Stimulated activated CD4-positive, alpha-beta T cell treated with anti-CD3 and anti-CD28 coated beads, Interleukin-15, amount 100 ng/mL, for 48 hours (primary cell): Measurements from ENCODE around the gene FGF3.

Experiments used
- DNase-seq, 2 donors: peaks; one replicate each; pipeline ENCODE4 v3.0.0-alpha.2; 2020; ENCODE audit warnings: low read depth in 2 of 2

Gene FGF3

DNA sequence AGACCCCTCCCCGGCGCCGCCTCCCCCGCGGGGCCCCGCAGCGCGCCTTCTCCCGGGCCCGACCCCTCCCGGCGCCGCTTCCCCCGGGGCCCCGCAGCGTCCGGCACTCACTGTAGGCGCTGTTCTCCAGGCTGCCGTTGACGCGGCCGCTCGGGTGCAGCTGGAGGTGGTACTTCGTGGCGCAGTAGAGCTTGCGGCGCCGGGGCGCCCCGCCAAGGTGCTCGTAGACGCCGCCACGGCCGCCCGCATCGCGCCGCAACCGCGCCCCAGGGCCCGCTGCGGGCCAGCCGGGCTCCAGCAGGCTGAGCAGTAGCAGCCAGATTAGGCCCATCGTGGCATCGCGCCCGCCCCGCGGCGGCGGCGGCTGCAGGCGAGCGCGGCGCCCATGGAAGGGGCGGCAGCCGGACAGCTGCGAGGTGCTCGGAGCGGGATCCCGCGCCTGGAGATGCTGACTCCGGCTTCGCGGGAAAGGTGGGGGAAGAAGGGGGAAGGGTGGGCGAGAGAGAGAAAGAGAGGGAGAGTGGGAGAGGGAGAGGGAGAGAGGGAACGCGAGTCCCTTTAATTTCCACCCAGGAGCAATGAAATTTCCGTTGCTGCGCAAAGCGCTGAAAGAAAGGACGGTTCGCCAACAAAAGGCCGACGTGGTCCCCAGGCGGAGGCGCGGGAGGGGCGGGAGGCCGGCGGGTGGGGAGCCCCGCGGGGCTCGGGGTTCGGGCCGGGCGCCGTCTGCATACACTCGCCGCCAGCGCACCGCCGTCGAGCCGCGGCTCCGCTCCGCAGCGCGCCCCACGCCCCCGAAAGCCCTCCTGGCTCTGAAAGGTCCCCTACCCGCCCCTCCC is at the start of gene FGF3:
Gene FGF3 (minus strand): TSS at position 814 of the 839 bp plus-strand sequence. CDS start 483 bp downstream, at position 331.
- DNase-seq = no peak

DNA sequence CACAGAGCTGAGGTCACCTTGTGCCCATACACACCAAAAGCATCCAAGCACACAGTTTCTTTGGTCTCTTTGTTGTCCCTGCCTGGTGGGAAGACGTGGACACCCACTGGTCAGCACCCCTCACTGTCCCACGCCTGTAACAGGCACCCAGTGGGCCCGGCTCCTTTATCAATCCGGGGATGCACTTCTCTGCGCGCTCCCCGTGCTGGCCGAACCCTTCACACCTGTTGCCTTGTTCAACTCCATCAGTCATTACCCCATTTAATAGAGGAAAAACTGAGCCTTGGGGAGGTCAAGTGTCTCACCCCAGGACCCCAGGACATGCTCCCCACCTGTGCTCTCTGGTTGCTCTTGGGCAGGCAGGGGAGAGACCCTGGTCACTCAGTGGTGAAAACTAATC is 49.7 kb upstream of the FGF3 start:
- no peak for DNase-seq

GRCh38 chr11:69868006-69868810 is 49.0 kb upstream of the FGF3 start:
- no peak for DNase-seq

- DNase-seq = no peak
These were observed 48.1 kb upstream of the FGF3 start for GRCh38 chr11:69867076-69868005.

GRCh38 chr11:69866648-69867047 is 47.4 kb upstream of the FGF3 start:
- no peak for DNase-seq

DNA sequence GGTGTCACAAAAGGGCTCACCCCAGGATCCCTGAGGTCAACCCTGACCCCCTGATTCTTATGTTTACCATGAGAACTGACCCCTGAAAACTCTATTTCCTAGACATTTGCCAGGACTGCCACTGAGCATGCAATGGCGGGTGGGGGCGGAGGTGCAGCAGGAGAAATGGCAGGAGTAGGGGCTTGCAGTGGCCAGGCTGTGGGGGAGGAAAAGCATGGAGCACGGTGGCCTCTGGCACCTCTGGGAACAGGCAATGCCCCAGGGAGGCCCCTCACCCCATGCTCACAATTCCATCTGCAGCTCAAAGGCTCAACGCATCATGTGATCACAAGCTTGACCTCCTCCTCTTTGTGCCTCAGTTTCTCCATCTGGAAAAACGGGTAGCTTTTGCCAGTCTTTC is 46.5 kb upstream of the FGF3 start:
- DNase-seq = no peak

DNA sequence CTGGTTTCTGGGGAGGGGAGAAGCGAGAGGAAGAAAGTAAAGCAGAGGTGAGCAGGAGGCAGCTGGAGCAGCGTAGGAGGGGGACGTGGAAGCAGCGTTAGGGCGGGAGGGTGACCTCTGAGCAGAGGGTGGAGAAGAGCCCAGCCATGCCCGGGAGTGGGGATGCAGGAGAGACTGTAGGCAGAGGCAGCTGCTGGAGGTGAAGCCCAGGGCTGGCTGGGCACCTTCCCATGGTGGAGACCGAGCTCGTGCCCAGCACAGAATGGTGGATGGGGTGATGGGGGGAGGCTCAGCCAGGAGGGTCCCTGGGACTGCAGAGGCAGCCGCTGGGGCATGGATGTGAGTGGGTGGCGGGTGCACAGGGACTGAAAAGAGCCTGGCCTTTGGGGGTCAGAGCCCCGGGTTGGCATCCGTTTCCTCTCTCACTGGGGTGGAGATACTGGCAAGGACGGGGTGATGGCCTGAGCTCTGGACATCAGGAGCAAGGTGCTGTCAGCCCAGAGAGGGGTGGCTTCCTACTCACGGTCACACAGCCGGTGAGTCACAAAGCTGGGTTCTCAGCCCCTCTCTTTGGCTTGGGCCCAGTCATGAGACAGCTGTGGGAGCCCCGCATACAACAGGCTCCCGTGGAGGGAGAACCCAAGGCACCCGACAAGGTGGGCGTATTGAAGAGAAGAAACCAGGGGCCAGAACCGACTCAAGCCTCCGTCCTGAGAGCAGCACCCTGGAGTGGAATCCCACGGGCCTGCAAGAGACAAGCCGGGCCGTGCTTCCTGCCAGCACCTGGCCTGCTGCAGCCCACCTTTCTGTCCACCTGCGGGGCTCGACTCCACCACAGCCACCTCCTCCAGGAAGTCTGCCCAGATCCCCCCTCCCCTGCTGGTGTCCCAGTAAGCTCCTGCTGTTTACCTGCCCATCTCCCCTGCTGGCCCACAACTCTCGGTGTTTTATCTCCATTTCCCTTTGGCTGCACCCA is 45.8 kb upstream of the FGF3 start:
- no peak for DNase-seq

- no peak for DNase-seq
These were observed 44.5 kb upstream of the FGF3 start for GRCh38 chr11:69863544-69864200.

DNA sequence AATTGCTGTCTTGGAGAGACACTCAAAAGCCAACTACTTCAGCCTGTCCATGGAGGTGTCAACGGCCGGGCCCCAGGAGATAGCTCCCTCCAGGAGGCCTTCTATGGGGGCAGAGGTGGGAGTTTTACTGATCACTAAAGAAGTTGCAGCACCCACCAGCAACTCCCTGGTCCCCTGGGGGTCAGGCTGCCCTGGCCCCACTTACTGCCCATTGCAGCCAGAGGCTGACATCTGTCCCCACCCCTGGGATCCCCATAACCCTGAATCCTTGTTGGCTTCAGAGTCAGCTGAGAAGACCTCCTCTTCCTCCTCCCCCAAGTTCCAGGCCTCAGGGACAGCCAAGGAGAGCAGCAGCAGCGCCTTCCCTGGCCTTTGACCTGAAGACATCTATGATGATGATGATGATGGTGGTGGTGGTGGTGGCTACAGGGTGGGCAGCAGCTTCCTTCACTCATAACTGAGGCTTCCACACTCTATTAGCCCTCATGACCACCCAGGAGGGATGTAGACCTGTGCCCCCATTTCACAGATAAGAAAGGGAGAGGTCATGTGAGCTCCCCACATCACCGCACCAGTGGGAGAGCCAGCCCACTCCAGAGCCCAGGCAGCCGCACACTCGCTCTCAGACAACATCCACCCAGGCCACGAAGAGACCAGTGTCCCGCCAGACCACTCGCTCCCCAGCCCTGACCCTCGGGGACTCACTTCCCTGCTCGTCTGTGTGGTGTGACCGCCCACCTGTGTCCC is 43.8 kb upstream of the FGF3 start:
- DNase-seq = no peak

DNA sequence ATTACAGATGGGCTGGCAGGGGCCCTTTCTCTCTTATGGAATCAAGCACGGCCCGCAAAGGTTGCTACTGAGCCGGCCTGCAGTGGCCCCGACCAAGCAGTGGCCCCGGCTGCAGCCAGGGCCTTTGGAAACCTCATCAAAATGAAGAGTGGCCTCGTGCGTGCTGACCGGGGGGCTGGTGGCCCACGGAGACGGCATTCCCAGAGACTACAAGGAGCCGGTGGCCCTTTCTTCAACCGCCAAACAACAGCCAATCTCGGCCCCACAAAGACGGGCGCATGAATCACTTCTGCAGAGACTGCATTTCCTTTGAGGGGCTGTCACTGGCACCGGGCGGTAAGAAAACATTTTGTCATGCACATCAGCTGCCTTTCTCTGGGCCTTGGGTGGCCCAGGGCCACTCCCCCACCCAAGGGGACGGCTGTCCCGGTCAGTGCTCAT is 43.1 kb upstream of the FGF3 start:
- no peak for DNase-seq

DNA sequence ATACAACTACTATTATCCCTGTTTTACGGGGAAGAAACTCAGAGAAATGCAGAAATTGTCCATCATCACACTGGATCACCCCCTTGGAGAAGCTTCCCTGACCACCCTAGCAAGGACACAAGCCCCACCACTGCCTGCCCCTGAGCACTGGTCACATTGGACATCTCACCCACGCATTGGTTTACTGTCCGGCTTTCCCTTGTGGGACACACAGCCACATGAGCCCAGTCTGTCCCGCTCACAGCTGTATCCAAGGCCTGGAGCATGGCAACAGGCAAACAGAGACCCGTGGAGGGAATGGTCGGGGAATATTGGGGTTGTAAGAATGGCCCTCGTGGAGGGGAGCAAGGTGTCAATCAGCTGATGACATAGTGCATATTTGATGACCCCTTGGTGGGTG is 42.7 kb upstream of the FGF3 start:
- DNase-seq = no peak

DNA sequence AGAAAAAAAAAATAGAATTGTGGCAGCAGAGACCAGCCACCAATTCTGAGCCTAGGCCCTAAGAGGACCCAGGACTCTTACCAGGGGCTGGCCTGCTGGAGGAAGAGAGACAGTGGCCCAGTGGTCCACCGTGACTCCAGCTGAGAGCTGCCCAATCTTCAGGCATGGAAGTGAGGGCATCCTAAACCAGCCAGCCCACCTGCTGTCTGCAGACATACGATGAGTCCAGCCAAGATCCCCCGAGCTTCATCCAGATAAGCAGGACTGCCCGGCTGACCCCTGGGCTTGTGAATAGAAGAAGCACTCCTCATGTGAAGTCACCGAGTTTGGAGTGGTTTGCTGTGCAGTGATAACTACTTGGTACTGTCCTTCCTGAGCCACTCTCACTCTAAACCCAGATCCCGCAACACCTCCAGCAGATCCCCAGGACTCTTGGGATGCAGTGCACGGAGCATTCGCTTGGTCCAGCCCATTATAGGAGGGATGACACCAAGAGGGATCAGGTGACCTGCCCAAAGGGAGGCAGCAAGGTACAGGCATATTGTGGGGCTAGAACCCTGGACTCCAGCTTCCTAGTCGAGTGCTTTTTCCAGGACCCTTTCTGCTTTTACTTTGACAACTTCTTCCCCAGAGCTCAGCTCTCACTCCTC is 41.7 kb upstream of the FGF3 start:
- DNase-seq = no peak

- no peak for DNase-seq
These were observed 41.0 kb upstream of the FGF3 start for GRCh38 chr11:69860244-69860643.

- no peak for DNase-seq
These were observed 40.2 kb upstream of the FGF3 start for GRCh38 chr11:69859275-69859934.

DNA sequence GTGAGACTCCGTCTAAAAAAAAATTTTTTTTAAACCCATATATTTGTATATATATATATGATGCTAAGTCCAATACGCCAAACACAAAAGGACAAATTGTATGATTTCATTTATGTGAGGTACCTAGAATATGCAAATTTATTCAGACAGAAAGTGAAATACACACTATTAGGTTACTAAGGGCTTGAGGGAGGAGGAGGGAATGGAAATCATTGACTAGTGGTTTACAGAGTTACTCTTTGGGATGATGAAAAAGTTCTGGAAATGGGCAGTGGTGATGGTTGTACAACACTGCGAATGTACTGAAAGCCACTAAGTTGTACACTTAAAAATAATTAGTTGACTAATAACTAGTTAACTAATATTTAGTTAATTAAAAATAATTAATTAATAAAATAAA is 36.2 kb upstream of the FGF3 start:
- no peak for DNase-seq

- DNase-seq = no peak
These were observed 35.5 kb upstream of the FGF3 start for GRCh38 chr11:69854713-69855112.

- no peak for DNase-seq
These were observed 32.8 kb upstream of the FGF3 start for GRCh38 chr11:69852056-69852455.

GRCh38 chr11:69848201-69848600 is 29.0 kb upstream of the FGF3 start:
- DNase-seq = no peak
